ENCODE results near the gene ZBTB39. TPM values are rescaled to one million over a fixed set of nuclear protein-coding genes. Genes with fewer than 3 reads are reported as not detected.
"Not testable (repeated sequence)": the region's sequence is repeated elsewhere in the genome, so short reads cannot be mapped to it uniquely, and the experiment has no call there.

The ZBTB39 gene
- total RNA-seq, 2 donors from 2014 or later: 4.2 to 4.7 TPM

- no peak for ATAC-seq (replicated peaks)
- Mint-ChIP-seq H3K36me3 (ENCODE audit: low read depth) (no peaks in the 10 kb centered on the region), H3K4me3 (no peak overlapping the region), H3K9me3 (no peaks in the 10 kb centered on the region), H3K27me3 (peaks cover 15% of the 10 kb centered on the region), H3K27ac (no peak overlapping the region), H3K4me1 (no peaks in the 10 kb centered on the region)
Measured at GRCh38 chr12:57018906-57019305, 12.6 kb upstream of the ZBTB39 start.

- not testable (repeated sequence) for H3K36me3 Mint-ChIP-seq (ENCODE audit: low read depth); H3K27ac Mint-ChIP-seq; H3K4me3 Mint-ChIP-seq; H3K9me3 Mint-ChIP-seq; H3K4me1 Mint-ChIP-seq; ATAC-seq (replicated peaks)
- peaks cover 19% of the 10 kb centered on the region for H3K27me3 Mint-ChIP-seq
Measured at GRCh38 chr12:57018353-57018752, 12.0 kb upstream of the ZBTB39 start.

GRCh38 chr12:57016348-57016747 lies 10.0 kb upstream of the ZBTB39 start, which contains the start of gene TAC3:
TSS of gene TAC3 (minus strand) at chr12:57016529. CDS start at chr12:57015797, 732 bp downstream.
- Mint-ChIP-seq H3K27ac (no peak within 1 kb of the TSS), H3K36me3 (ENCODE audit: low read depth) (no peaks in the 10 kb centered on the region), H3K4me3 (no peak within 1 kb of the TSS), H3K9me3 (no peaks in the 10 kb centered on the region), H3K27me3 (peaks cover 19% of the 10 kb centered on the region), H3K4me1 (peaks cover 6% of the 10 kb centered on the region)
- ATAC-seq (replicated peaks): no peak

- no peak overlapping the region for H3K27ac Mint-ChIP-seq
- no peaks in the 10 kb centered on the region for H3K36me3 Mint-ChIP-seq (ENCODE audit: low read depth)
- peaks cover 19% of the 10 kb centered on the region for H3K27me3 Mint-ChIP-seq
Measured at GRCh38 chr12:57012600-57013465, 6.5 kb upstream of the ZBTB39 start.

GRCh38 chr12:57011438-57012424 lies 5.4 kb upstream of the ZBTB39 start:
- peaks cover 22% of the 10 kb centered on the region for H3K4me1 Mint-ChIP-seq
- peaks cover 19% of the 10 kb centered on the region for H3K27me3 Mint-ChIP-seq
- no peaks in the 10 kb centered on the region for H3K9me3 Mint-ChIP-seq
- ATAC-seq (replicated peaks): peak; percentile 84
- no peaks in the 10 kb centered on the region for H3K36me3 Mint-ChIP-seq (ENCODE audit: low read depth)
- H3K27ac Mint-ChIP-seq: peak overlapping the region; percentile 1
- peak overlapping the region; percentile 54 for H3K4me3 Mint-ChIP-seq

More at GRCh38 chr12:57012600-57013465, 6.5 kb upstream of the ZBTB39 start:
- no peaks in the 10 kb centered on the region for H3K9me3 Mint-ChIP-seq
- H3K4me3 Mint-ChIP-seq: no peak overlapping the region
- peaks cover 15% of the 10 kb centered on the region for H3K4me1 Mint-ChIP-seq
- ATAC-seq (replicated peaks): no peak

- no peaks in the 10 kb centered on the region for H3K9me3 Mint-ChIP-seq
- H3K4me1 Mint-ChIP-seq: peaks cover 23% of the 10 kb centered on the region
- peak overlapping the region; percentile 54 for H3K4me3 Mint-ChIP-seq
- H3K27me3 Mint-ChIP-seq: peaks cover 18% of the 10 kb centered on the region
- no peak overlapping the region for H3K27ac Mint-ChIP-seq
- no peaks in the 10 kb centered on the region for H3K36me3 Mint-ChIP-seq (ENCODE audit: low read depth)
- no peak for ATAC-seq (replicated peaks)
Measured at GRCh38 chr12:57010627-57011247, 4.4 kb upstream of the ZBTB39 start.

- Mint-ChIP-seq H3K27ac (no peak overlapping the region), H3K4me1 (peaks cover 29% of the 10 kb centered on the region), H3K27me3 (peaks cover 12% of the 10 kb centered on the region), H3K9me3 (no peaks in the 10 kb centered on the region), H3K4me3 (no peak overlapping the region), H3K36me3 (ENCODE audit: low read depth) (no peaks in the 10 kb centered on the region)
- ATAC-seq (replicated peaks): no peak
Measured at GRCh38 chr12:57009949-57010626, 3.7 kb upstream of the ZBTB39 start.

- no peak overlapping the region for H3K4me3 Mint-ChIP-seq
- peaks cover 31% of the 10 kb centered on the region for H3K4me1 Mint-ChIP-seq
- no peak overlapping the region for H3K27ac Mint-ChIP-seq
- no peaks in the 10 kb centered on the region for H3K27me3 Mint-ChIP-seq
- no peaks in the 10 kb centered on the region for H3K9me3 Mint-ChIP-seq
- ATAC-seq (replicated peaks): peak; percentile 18
- H3K36me3 Mint-ChIP-seq (ENCODE audit: low read depth): peaks cover 13% of the 10 kb centered on the region
Measured at GRCh38 chr12:57008178-57008577, 1.8 kb upstream of the ZBTB39 start.

- no peaks in the 10 kb centered on the region for H3K9me3 Mint-ChIP-seq
- H3K4me1 Mint-ChIP-seq: peaks cover 30% of the 10 kb centered on the region
- peak overlapping the region; percentile 91 for H3K4me3 Mint-ChIP-seq
- no peak for ATAC-seq (replicated peaks)
- H3K27me3 Mint-ChIP-seq: no peaks in the 10 kb centered on the region
- peaks cover 26% of the 10 kb centered on the region for H3K36me3 Mint-ChIP-seq (ENCODE audit: low read depth)
- H3K27ac Mint-ChIP-seq: peak overlapping the region; percentile 93
Measured at GRCh38 chr12:57006809-57007475, 596 bp upstream of the ZBTB39 start.

- Mint-ChIP-seq H3K27ac (no peak overlapping the region), H3K9me3 (no peaks in the 10 kb centered on the region), H3K4me3 (peak overlapping the region; percentile 78), H3K27me3 (no peaks in the 10 kb centered on the region), H3K4me1 (peaks cover 35% of the 10 kb centered on the region), H3K36me3 (ENCODE audit: low read depth) (peaks cover 49% of the 10 kb centered on the region)
- ATAC-seq (replicated peaks): no peak
Measured at GRCh38 chr12:57004651-57005050, 1.7 kb downstream of the ZBTB39 start.

GRCh38 chr12:57003395-57003794 lies 3.0 kb downstream of the ZBTB39 start:
- H3K27me3 Mint-ChIP-seq: no peaks in the 10 kb centered on the region
- H3K4me3 Mint-ChIP-seq: no peak overlapping the region
- H3K36me3 Mint-ChIP-seq (ENCODE audit: low read depth): peaks cover 60% of the 10 kb centered on the region
- no peak overlapping the region for H3K27ac Mint-ChIP-seq
- no peaks in the 10 kb centered on the region for H3K9me3 Mint-ChIP-seq
- ATAC-seq (replicated peaks): no peak
- peaks cover 46% of the 10 kb centered on the region for H3K4me1 Mint-ChIP-seq

- H3K27ac Mint-ChIP-seq: no peak overlapping the region
- peaks cover 44% of the 10 kb centered on the region for H3K4me1 Mint-ChIP-seq
- H3K9me3 Mint-ChIP-seq: no peaks in the 10 kb centered on the region
- no peak overlapping the region for H3K4me3 Mint-ChIP-seq
- H3K27me3 Mint-ChIP-seq: no peaks in the 10 kb centered on the region
- no peak for ATAC-seq (replicated peaks)
- H3K36me3 Mint-ChIP-seq (ENCODE audit: low read depth): peaks cover 64% of the 10 kb centered on the region
Measured at GRCh38 chr12:57001448-57001906, 4.9 kb downstream of the ZBTB39 start.

GRCh38 chr12:57000393-57000792 lies 6.0 kb downstream of the ZBTB39 start:
- H3K36me3 Mint-ChIP-seq (ENCODE audit: low read depth): peaks cover 64% of the 10 kb centered on the region
- no peaks in the 10 kb centered on the region for H3K27me3 Mint-ChIP-seq
- H3K9me3 Mint-ChIP-seq: no peaks in the 10 kb centered on the region
- H3K4me3 Mint-ChIP-seq: peak overlapping the region; percentile 61
- peaks cover 42% of the 10 kb centered on the region for H3K4me1 Mint-ChIP-seq
- ATAC-seq (replicated peaks): peak; percentile 68
- peak overlapping the region; percentile 85 for H3K27ac Mint-ChIP-seq
